B cell (primary cell): ENCODE measurements around the gene ERC2. TPM values are rescaled to one million over a fixed set of nuclear protein-coding genes. Genes with fewer than 3 reads are reported as not detected.

Experiments
- ATAC-seq: fragments of 200-7000 bp; cut with Tn5 transposase; one replicate; pipeline ENCODE4 v1.10.0; 2021; ENCODE audit warnings: low read depth, mild to moderate bottlenecking, moderate number of reproducible peaks, moderate library complexity
- CTCF ChIA-PET: fragments of 350-600 bp; sonication (Branson Sonifier 250); formaldehyde crosslinking; loops from one replicate; lab custom pipeline; 2021; ENCODE audit warnings: antibody characterized with exemption, inconsistent platforms; lab: Charles Lee
- POLR2A ChIA-PET: fragments of 350-600 bp; sonication (Branson Sonifier 250); formaldehyde crosslinking; loops from one replicate; lab custom pipeline; 2021; ENCODE audit warnings: antibody characterized with exemption; lab: Charles Lee
- DNase-seq: peaks from one replicate; pipeline ENCODE4 v3.0.0; 2013
- H2AFZ ChIP-seq: 2 replicates; pipeline ENCODE4 v1.6.1; 2012; ENCODE audit warnings: mild to moderate bottlenecking, low read depth, low read length; ENCODE audit not compliant: insufficient read depth, poor library complexity, severe bottlenecking
- H3K27ac ChIP-seq, 2 donors: 1 replicate in 1 of 2; 2 replicates in 1 of 2; pipeline ENCODE4 v1.5.1; 2012 to 2013; ENCODE audit warnings: low read length in 2 of 2, mild to moderate bottlenecking in 2 of 2, moderate library complexity in 1 of 2
- H3K27me3 ChIP-seq, 4 experiments: fragments of 200-600 bp in 1 of 4; sonication (generic) in 1 of 4; replicated peaks in 1 of 4; 1 replicate in 2 of 4; 2 replicates in 2 of 4; pipeline versions ENCODE4 v1.6.1 to v1.7.0; 2013 to 2016; ENCODE audit warnings: low read length in 3 of 4, mild to moderate bottlenecking in 2 of 4, mixed read lengths in 1 of 4, moderate library complexity in 1 of 4; ENCODE audit not compliant: insufficient read depth in 4 of 4, control insufficient read depth in 3 of 4; ENCODE audit errors: control extremely low read depth in 1 of 4
- H3K36me3 ChIP-seq, 2 experiments: replicated peaks in 1 of 2; 1 replicate in 1 of 2; 2 replicates in 1 of 2; pipeline versions ENCODE4 v1.6.1 to v1.7.1; 2013; ENCODE audit warnings: low read length in 1 of 2; ENCODE audit not compliant: insufficient read depth in 2 of 2, control insufficient read depth in 1 of 2; ENCODE audit errors: control extremely low read depth in 1 of 2, extremely low read depth in 1 of 2
- H3K4me1 ChIP-seq, 2 donors: fragments of 200-600 bp in 1 of 2; sonication (generic) in 1 of 2; 1 replicate in 1 of 2; 2 replicates in 1 of 2; pipeline versions ENCODE4 v1.5.1 to v1.6.1; 2013 to 2017; ENCODE audit warnings: low read length in 2 of 2; ENCODE audit not compliant: control insufficient read depth in 2 of 2, insufficient read depth in 2 of 2
- H3K4me2 ChIP-seq: replicated peaks from 2 replicates; pipeline ENCODE3; 2012; ENCODE audit warnings: mild to moderate bottlenecking, low read depth, low read length; ENCODE audit not compliant: poor library complexity, severe bottlenecking
- H3K4me3 ChIP-seq, 5 experiments: fragments of 200-600 bp in 1 of 5; sonication (generic) in 1 of 5; 1 replicate in 3 of 5; 2 replicates in 2 of 5; pipeline versions ENCODE4 v1.5.1 to v1.7.0; 2011 to 2016; ENCODE audit warnings: low read length in 4 of 5, mild to moderate bottlenecking in 4 of 5, low read depth in 2 of 5, control low read depth in 1 of 5, moderate library complexity in 1 of 5; ENCODE audit not compliant: insufficient read depth in 1 of 5; ENCODE audit errors: control extremely low read depth in 1 of 5, extremely low read depth in 1 of 5
- H3K79me2 ChIP-seq: fragments of 200-600 bp; sonication (generic); one replicate; pipeline ENCODE4 v1.6.0; 2016; ENCODE audit warnings: low read length; ENCODE audit not compliant: control insufficient read depth, insufficient read depth
- H3K9ac ChIP-seq: fragments of 200-600 bp; sonication (generic); 2 replicates; pipeline ENCODE4 v1.6.1; 2017; ENCODE audit warnings: mild to moderate bottlenecking, low read length, moderate library complexity
- H3K9me3 ChIP-seq, 3 donors: one replicate each; pipeline versions ENCODE4 v1.6.1 to v1.7.1; 2013; ENCODE audit warnings: low read length in 2 of 3; ENCODE audit not compliant: control insufficient read depth in 2 of 3, insufficient read depth in 1 of 3; ENCODE audit errors: control extremely low read depth in 1 of 3
- H4K20me1 ChIP-seq: 2 replicates; pipeline ENCODE4 v1.6.0; 2012; ENCODE audit warnings: mild to moderate bottlenecking, low read length; ENCODE audit not compliant: insufficient read depth, control insufficient read depth, poor library complexity, severe bottlenecking
- H3K27ac Mint-ChIP-seq: one replicate; pipeline ENCODE4 v1.8.0; 2021; ENCODE audit warnings: mixed read lengths
- H3K27me3 Mint-ChIP-seq: one replicate; pipeline ENCODE4 v1.8.0; 2021; ENCODE audit warnings: mixed read lengths
- H3K4me1 Mint-ChIP-seq: one replicate; pipeline ENCODE4 v1.8.0; 2021; ENCODE audit warnings: mixed read lengths
- H3K4me3 Mint-ChIP-seq: one replicate; pipeline ENCODE4 v1.8.0; 2021; ENCODE audit warnings: mixed read lengths
- H3K9me3 Mint-ChIP-seq: one replicate; pipeline ENCODE4 v1.8.0; 2022; ENCODE audit warnings: mixed read lengths; ENCODE audit not compliant: insufficient read depth
- CTCF ChIP-seq: fragments of 200-600 bp; IDR thresholded peaks from one replicate; pipeline ENCODE4 v1.8.0; 2022; ENCODE audit warnings: antibody characterized with exemption, mild to moderate bottlenecking
- EZH2 ChIP-seq: IDR thresholded peaks from 2 replicates; pipeline ENCODE4 v1.6.1; 2012; ENCODE audit warnings: borderline replicate concordance, low read depth, mild to moderate bottlenecking, moderate library complexity, low read length; ENCODE audit not compliant: insufficient read depth, poor library complexity, severe bottlenecking
- WGBS: methylation state at CpG from one replicate; pipeline ENCODE4 v1.1.5; 2013; ENCODE audit warnings: missing lambda C conversion rate; ENCODE audit not compliant: insufficient coverage; 5-methylcytosine and 5-hydroxymethylcytosine counted together
- intact Hi-C: fragments of 100-400 bp; cut with micrococcal nuclease; formaldehyde crosslinking; loops from one replicate; pipeline ENCODE4 v1.10.0; 2022
- polyA plus RNA-seq: library from polyadenylated mRNA; depleted of rRNA; stranded (reverse); fragments of >200 nt; gene quantifications from 2 replicates; pipeline ENCODE4 v1.2.3, GENCODE V29; 2012
- total RNA-seq, 2 donors: library from RNA; stranded (reverse); fragments of 120-200 nt in 1 of 2; gene quantifications; 1 replicate in 1 of 2; 2 replicates in 1 of 2; pipeline versions ENCODE4 v1.2.3 to v1.2.4, GENCODE V29; 2013 to 2022

The ERC2 gene
- total and polyA plus RNA-seq, 2 donors (not counting 1 experiment from before 2014, with no cell fraction given) = not detected

GRCh38 chr3:56196700-56197099 is 271.6 kb downstream of the ERC2 start:
- no peak overlapping the region for H3K27ac ChIP-seq
- no peak for DNase-seq
- H3K4me1 ChIP-seq = no peaks in the 10 kb centered on the region
- ChIA-PET CTCF (no interaction called here), POLR2A (no interaction called here)
- no peaks in the 10 kb centered on the region for H4K20me1 ChIP-seq
- no peak overlapping the region for H2AFZ ChIP-seq
- H3K36me3 ChIP-seq = no peaks in the 10 kb centered on the region
- no peak overlapping the region for H3K4me2 ChIP-seq
- H3K4me1 Mint-ChIP-seq = no peaks in the 10 kb centered on the region
- 71% methylated on average over 1 of the region's 3 CpGs for WGBS
- H3K79me2 ChIP-seq = no peaks in the 10 kb centered on the region
- H3K27ac Mint-ChIP-seq = no peak overlapping the region
- H3K27me3 ChIP-seq = no peaks in the 10 kb centered on the region
- no peaks in the 10 kb centered on the region for H3K9me3 Mint-ChIP-seq
- no peak overlapping the region for H3K4me3 Mint-ChIP-seq
- no peaks in the 10 kb centered on the region for H3K9me3 ChIP-seq
- intact Hi-C loops = no loop called here
- no peak overlapping the region for H3K4me3 ChIP-seq
- H3K27me3 Mint-ChIP-seq = no peaks in the 10 kb centered on the region
- TF ChIP-seq EZH2 (no peak), CTCF (no peak)
- no peak for ATAC-seq
- no peak overlapping the region for H3K9ac ChIP-seq

- Histone ChIP-seq H3K79me2 (no peaks in the 10 kb centered on the region), H3K9ac (no peak overlapping the region), H3K4me2 (no peak overlapping the region), H3K27ac (no peak overlapping the region), H2AFZ (no peak overlapping the region), H3K4me3 (no peak overlapping the region), H3K36me3 (no peaks in the 10 kb centered on the region), H3K27me3 (no peaks in the 10 kb centered on the region), H3K9me3 (peaks cover 0 to 3% (median 0%) of the 10 kb centered on the region in 3 donors), H4K20me1 (no peaks in the 10 kb centered on the region), H3K4me1 (no peaks in the 10 kb centered on the region)
- no peaks in the 10 kb centered on the region for H3K4me1 Mint-ChIP-seq
- ChIA-PET CTCF (interaction anchor here (0.7 kb wide), 1 partner anchor 73 kb away, joined by 4 read pairs; no protein-coding TSS in a partner anchor), POLR2A (no interaction called here)
- no peaks in the 10 kb centered on the region for H3K9me3 Mint-ChIP-seq
- no peak overlapping the region for H3K4me3 Mint-ChIP-seq
- 93% methylated on average over 2 of the region's 3 CpGs for WGBS
- intact Hi-C loops = no loop called here
- peaks cover 6% of the 10 kb centered on the region for H3K27me3 Mint-ChIP-seq
- TF ChIP-seq CTCF (no peak), EZH2 (no peak)
- no peak overlapping the region for H3K27ac Mint-ChIP-seq
- ATAC-seq (no peak), DNase-seq (no peak)
Observed at GRCh38 chr3:56193519-56193918, 274.7 kb downstream of the ERC2 start.
